Cardiac muscle cell (in vitro differentiated cells and primary cell): ENCODE data around the gene SUGP2. TPM values are rescaled to one million over a fixed set of nuclear protein-coding genes. Genes with fewer than 3 reads are reported as not detected.

Source experiments
- DNase-seq, 2 donors: peaks; one replicate each; pipeline versions ENCODE4 v3.0.0 to v3.0.0-alpha.2; 2010 to 2017; ENCODE audit warnings: low read depth in 1 of 2, low spot score in 1 of 2
- H3K27ac ChIP-seq: fragments of 200-600 bp; sonication (generic); 2 replicates; pipeline ENCODE4 v1.5.1; 2016
- H3K27me3 ChIP-seq: fragments of 200-600 bp; sonication (generic); 2 replicates; pipeline ENCODE4 v1.6.0; 2016; ENCODE audit warnings: control low read depth
- H3K36me3 ChIP-seq: fragments of 200-600 bp; sonication (generic); 2 replicates; pipeline ENCODE4 v1.5.1; 2016; ENCODE audit warnings: control low read depth
- H3K4me1 ChIP-seq: fragments of 200-600 bp; sonication (generic); 2 replicates; pipeline ENCODE4 v1.8.1; 2017; ENCODE audit warnings: low read depth, mild to moderate bottlenecking, mixed run types
- H3K4me3 ChIP-seq: fragments of 200-600 bp; sonication (generic); 2 replicates; pipeline ENCODE4 v1.5.1; 2016; ENCODE audit warnings: mild to moderate bottlenecking
- H3K9me3 ChIP-seq: fragments of 200-600 bp; sonication (generic); 2 replicates; pipeline ENCODE4 v1.5.1; 2017; ENCODE audit warnings: low read depth, mild to moderate bottlenecking, control low read depth
- polyA plus RNA-seq: library from polyadenylated mRNA; unstranded; fragments of >200 nt; fragmentation: Nextera tagmentation; extraction: Ambion mirVana; gene quantifications from 2 replicates; pipeline ENCODE4 v1.2.1, GENCODE V29; 2016
- total RNA-seq: library from RNA; depleted of rRNA; stranded (reverse); fragments of >200 nt; gene quantifications from 2 replicates; pipeline ENCODE4 v1.2.3, GENCODE V29; 2016
- TF ChIP-seq, protein P1 (sequence below): IDR thresholded peaks from 2 replicates; pipeline ENCODE4 v1.5.1; 2012; ENCODE audit warnings: low read depth, mild to moderate bottlenecking, low read length

SUGP2 gene
- total and polyA plus RNA-seq, 2 experiments from 2014 or later: 120 to 126 TPM

DNA sequence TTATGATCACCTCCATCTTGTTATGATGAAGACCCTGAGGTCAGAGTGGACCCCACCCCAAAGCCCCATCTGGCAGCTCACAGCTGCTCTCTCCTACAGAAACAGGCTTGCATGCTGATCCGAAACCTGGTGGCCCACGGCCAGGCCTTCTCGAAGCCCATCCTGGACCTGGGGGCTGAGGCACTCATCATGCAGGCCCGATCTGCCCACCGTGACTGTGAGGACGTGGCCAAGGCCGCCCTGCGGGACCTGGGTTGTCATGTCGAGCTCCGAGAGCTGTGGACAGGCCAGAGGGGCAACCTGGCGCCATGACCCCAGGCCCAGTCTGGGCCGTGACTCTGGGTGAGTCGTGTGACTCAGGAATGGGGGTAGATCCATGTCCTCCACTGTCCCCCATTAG lies 24.0 kb upstream of the SUGP2 start:
- no peak overlapping the region for H3K4me3 ChIP-seq
- peaks cover 9% of the 10 kb centered on the region for H3K36me3 ChIP-seq
- TF ChIP-seq, protein P1, sequence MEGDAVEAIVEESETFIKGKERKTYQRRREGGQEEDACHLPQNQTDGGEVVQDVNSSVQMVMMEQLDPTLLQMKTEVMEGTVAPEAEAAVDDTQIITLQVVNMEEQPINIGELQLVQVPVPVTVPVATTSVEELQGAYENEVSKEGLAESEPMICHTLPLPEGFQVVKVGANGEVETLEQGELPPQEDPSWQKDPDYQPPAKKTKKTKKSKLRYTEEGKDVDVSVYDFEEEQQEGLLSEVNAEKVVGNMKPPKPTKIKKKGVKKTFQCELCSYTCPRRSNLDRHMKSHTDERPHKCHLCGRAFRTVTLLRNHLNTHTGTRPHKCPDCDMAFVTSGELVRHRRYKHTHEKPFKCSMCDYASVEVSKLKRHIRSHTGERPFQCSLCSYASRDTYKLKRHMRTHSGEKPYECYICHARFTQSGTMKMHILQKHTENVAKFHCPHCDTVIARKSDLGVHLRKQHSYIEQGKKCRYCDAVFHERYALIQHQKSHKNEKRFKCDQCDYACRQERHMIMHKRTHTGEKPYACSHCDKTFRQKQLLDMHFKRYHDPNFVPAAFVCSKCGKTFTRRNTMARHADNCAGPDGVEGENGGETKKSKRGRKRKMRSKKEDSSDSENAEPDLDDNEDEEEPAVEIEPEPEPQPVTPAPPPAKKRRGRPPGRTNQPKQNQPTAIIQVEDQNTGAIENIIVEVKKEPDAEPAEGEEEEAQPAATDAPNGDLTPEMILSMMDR: no peak
- H3K27ac ChIP-seq: no peak overlapping the region
- no peaks in the 10 kb centered on the region for H3K9me3 ChIP-seq
- no peaks in the 10 kb centered on the region for H3K27me3 ChIP-seq
- no peak for DNase-seq
- H3K4me1 ChIP-seq: peaks cover under 1% of the 10 kb centered on the region

DNA sequence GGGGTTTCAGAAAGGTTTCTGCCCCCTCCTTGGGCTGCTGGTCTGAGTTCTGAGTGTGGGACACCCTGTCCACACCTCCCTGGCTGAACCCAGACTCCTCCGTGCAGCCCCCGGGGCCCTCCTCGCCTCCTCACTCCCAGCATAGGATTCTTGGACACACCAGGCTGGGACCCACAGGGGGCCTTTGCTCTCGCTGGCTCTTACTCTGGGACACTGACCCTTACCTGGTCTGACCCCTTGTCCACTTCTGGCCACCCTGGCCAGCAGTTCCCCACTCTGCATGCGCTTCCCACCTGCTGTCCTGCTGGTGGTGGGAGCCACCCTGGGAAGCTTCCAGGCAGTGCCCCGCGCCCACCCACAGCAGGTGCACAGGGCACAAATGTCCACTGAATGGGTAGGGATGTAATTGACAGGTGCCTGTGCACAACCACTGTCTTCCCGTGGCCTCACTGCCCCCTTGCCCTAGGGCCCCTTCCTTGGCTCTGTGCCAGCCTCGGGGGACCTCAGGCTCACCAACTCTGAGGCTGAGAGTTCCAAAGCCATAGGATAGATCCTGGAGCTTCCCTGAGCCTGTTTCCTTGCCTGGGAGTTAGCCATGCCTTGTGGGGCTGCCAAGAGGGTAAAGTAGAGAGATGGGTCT lies 23.4 kb upstream of the SUGP2 start:
- Histone ChIP-seq H3K9me3 (no peaks in the 10 kb centered on the region), H3K36me3 (peaks cover 9% of the 10 kb centered on the region), H3K27me3 (no peaks in the 10 kb centered on the region), H3K4me3 (no peak overlapping the region), H3K4me1 (no peaks in the 10 kb centered on the region), H3K27ac (no peak overlapping the region)
- DNase-seq: no peak
- TF ChIP-seq, protein P1: no peak

DNA sequence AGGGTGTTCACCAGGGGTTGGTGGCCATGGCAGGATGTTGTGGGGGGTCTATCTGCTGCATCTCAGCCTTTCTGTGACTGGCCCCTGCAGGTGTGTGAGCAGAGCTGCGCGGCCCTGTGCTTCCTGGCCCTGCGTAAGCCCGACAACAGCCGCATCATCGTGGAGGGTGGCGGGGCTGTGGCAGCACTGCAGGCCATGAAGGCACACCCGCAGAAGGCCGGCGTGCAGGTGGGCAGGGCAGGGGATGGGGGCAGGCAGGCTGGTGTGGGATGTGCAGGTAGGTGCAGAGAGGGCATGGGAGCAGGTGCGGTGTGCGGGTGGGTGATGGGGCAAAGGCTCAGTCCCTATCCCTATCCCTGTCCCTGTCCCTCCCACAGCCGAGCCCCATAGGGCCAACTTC lies 22.4 kb upstream of the SUGP2 start:
- Histone ChIP-seq H3K27me3 (no peaks in the 10 kb centered on the region), H3K4me3 (no peak overlapping the region), H3K4me1 (no peaks in the 10 kb centered on the region), H3K27ac (no peak overlapping the region), H3K36me3 (peaks cover 9% of the 10 kb centered on the region), H3K9me3 (no peaks in the 10 kb centered on the region)
- TF ChIP-seq, protein P1: no peak
- no peak for DNase-seq

DNA sequence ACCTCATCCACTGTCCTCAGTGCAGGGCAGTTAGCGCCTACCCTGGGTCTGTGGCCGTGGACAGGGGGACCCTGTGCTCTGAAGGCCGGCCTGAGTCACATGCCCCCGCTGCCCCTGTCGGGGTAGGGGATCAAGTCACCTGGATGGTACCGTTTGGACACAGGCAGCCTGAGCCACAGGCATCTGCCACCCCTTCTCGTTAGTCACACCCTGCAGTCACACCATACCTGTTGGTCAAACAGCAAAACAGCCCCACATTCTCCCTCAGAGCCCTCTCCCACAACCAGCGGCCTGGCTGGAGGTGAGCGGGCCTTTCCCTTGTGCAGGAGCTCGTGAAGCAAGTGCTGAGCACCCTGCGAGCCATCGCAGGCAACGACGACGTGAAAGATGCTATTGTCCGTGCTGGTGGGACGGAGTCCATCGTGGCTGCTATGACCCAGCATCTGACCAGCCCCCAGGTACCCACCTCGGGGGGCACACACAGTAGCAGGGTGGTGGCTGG lies 21.7 kb upstream of the SUGP2 start:
- Histone ChIP-seq H3K4me3 (no peak overlapping the region), H3K27me3 (no peaks in the 10 kb centered on the region), H3K9me3 (no peaks in the 10 kb centered on the region), H3K27ac (no peak overlapping the region), H3K36me3 (peaks cover 9% of the 10 kb centered on the region), H3K4me1 (no peaks in the 10 kb centered on the region)
- TF ChIP-seq, protein P1: no peak
- DNase-seq: no peak

DNA sequence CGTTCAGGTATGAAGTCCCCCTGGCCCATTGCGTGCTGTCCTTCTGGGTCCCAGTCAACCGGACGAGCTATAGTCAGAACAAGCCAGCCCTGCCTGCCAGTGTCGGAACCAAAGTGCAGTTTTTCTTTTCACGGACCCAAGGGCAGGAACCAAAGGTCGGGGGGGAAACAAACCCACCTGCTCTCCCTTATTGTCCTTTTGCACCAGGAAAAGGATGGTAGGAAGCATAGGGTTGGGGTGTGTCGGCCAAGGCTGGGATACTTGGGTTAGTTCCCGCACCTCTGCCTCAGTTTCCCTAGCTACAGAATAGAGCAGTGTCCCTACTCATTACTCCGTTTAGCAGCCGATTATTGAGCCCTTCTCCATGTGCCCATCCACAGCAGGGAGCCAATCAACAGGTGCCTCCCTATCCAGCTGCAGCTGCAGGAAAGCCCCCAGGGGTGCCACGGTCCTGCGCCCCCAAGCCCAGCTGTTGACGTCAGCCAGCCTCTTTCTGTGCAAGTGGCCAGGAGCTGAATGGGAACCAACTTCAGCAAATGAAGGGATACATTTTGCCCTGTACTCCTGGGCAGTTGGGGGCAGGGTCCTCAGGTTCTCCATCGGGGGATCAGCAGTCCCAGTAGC lies 21.1 kb upstream of the SUGP2 start:
- TF ChIP-seq, protein P1: no peak
- Histone ChIP-seq H3K27ac (no peak overlapping the region), H3K9me3 (no peaks in the 10 kb centered on the region), H3K36me3 (peaks cover 9% of the 10 kb centered on the region), H3K27me3 (no peaks in the 10 kb centered on the region), H3K4me1 (no peaks in the 10 kb centered on the region), H3K4me3 (no peak overlapping the region)
- no peak for DNase-seq
